Colonic mucosa (tissue), 4 donors: Measurements from ENCODE around the gene PIGS. TPM values are rescaled to one million over a fixed set of nuclear protein-coding genes. Genes with fewer than 3 reads are reported as not detected.
"Not testable (repeated sequence)": the region's sequence is repeated elsewhere in the genome, so short reads cannot be mapped to it uniquely, and the experiment has no call there.

ENCODE experiments used
- DNase-seq: peaks from one replicate; pipeline ENCODE4 v3.0.0-alpha.2; 2020
- H3K27ac ChIP-seq: fragments of 200-600 bp; one replicate; pipeline ENCODE4 v1.8.0; 2021
- H3K27me3 ChIP-seq: fragments of 200-600 bp; one replicate; pipeline ENCODE4 v1.8.0; 2021
- H3K36me3 ChIP-seq: fragments of 200-600 bp; one replicate; pipeline ENCODE4 v1.8.0; 2021
- H3K4me1 ChIP-seq: fragments of 200-600 bp; one replicate; pipeline ENCODE4 v1.8.0; 2021; ENCODE audit warnings: mild to moderate bottlenecking
- H3K4me3 ChIP-seq: fragments of 200-600 bp; one replicate; pipeline ENCODE4 v1.8.0; 2021
- H3K9ac ChIP-seq, 2 donors: one replicate each; pipeline ENCODE4 v1.7.0; 2013; ENCODE audit warnings: control low read depth in 2 of 2, low read depth in 2 of 2, low read length in 2 of 2
- H3K9me3 ChIP-seq: fragments of 200-600 bp; one replicate; pipeline ENCODE4 v1.8.0; 2021
- CTCF ChIP-seq: fragments of 200-600 bp; IDR thresholded peaks from one replicate; pipeline ENCODE4 v1.8.0; 2022; ENCODE audit warnings: antibody characterized with exemption, mild to moderate bottlenecking
- intact Hi-C: fragments of 100-400 bp; cut with DNase I; formaldehyde crosslinking; loops from one replicate; pipeline ENCODE4 v1.14.1; 2022
- total RNA-seq, 2 donors: library from RNA; stranded (reverse); fragmentation: NEBNext Ultra II Directional in 1 of 2; extraction: Animal tissue kit (Norgen Biotek cat#: 25700) in 1 of 2; gene quantifications; one replicate each; pipeline ENCODE4 v1.2.1, GENCODE V29; 2021
- donor health status: healthy.
- donor health status: DM: no; HTN: no; CAD: no.
- donor health status: DM: no; HTN: no; CAD: no.

PIGS gene
- total RNA-seq, 2 donors from 2014 or later, result 71.9 to 82.7 TPM

GRCh38 chr17:28578246-28579195 lies 7.2 kb upstream of the PIGS start:
- Histone ChIP-seq H3K9ac (no peak overlapping the region), H3K36me3 (no peaks in the 10 kb centered on the region), H3K4me3 (no peak overlapping the region), H3K4me1 (no peaks in the 10 kb centered on the region), H3K9me3 (no peaks in the 10 kb centered on the region), H3K27me3 (no peaks in the 10 kb centered on the region), H3K27ac (no peak overlapping the region)
- no peak for TF ChIP-seq CTCF
- DNase-seq, result no peak
- intact Hi-C loops, result no loop called here

DNA sequence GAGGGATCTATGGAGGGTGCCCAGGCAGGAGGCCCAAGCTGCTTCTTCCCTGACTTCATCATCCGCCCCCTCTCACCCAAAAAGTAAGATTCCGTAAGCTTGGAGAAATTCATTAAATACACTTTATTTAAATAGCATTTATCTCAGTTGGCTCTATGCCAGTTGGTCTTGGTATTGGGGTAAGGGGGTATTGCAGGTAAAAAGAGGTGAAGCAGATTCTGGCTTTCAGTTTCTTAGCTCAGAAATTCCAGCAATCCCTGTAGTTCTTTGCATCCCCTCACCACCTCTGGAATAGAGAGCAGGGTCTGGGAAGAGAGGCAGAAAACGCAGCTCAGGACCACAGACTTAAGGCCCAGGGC lies 6.1 kb upstream of the PIGS start:
- Histone ChIP-seq H3K9ac (no peak overlapping the region), H3K4me3 (no peak overlapping the region), H3K27ac (peak overlapping the region; percentile 10), H3K36me3 (no peaks in the 10 kb centered on the region), H3K4me1 (no peaks in the 10 kb centered on the region), H3K9me3 (no peaks in the 10 kb centered on the region), H3K27me3 (no peaks in the 10 kb centered on the region)
- TF ChIP-seq CTCF, result no peak
- intact Hi-C loops, result no loop called here
- no peak for DNase-seq

DNA sequence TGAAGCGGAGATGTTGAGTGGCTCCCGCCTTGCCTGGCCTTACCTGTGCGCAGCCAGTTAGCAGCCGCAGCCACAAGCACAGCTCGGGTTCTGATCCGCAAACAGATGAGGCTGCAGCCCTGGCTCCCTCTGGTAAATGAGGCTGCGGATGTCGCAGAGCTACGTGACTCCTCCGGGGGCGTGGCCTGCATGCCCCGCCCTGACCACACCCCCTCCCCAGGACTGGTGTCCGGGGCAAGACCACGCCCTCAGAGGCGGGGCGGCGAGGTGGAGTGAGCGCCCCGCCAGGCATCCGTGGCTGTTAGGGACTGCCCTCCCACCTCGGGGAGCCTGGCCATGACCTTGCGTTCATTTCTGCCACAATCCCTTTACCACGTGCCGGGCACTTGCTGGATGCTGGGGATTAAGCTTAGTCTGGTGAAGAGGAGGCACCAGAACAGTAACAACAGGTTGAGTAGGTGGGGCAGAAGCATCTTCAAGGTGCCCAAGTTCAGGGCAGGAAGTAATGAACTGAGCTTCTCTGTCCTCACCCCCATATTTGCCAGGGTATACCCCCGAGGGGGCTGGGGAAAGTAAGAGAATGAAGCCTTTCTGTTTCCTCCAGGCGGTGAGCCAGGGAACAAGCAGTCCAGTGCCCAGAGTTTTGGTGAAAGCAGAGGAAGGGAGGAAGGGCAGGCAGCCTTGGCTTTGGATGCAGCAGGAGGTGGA lies 5.6 kb upstream of the PIGS start, which contains the start of gene ALDOC:
TSS of gene ALDOC (minus strand) at position 138 of the 708 bp plus-strand sequence. CDS start 1,363 bp downstream, outside the sequence.
- Histone ChIP-seq H3K27me3 (no peaks in the 10 kb centered on the region), H3K36me3 (no peaks in the 10 kb centered on the region), H3K4me3 (peak within 1 kb of the TSS; percentile 28), H3K9ac (peak within 1 kb of the TSS; percentile 16 to 17), H3K27ac (peak within 1 kb of the TSS; percentile 10), H3K4me1 (no peaks in the 10 kb centered on the region), H3K9me3 (no peaks in the 10 kb centered on the region)
- TF ChIP-seq CTCF, result no peak
- DNase-seq, result peak; percentile 99
- intact Hi-C loops, result no loop called here

DNA sequence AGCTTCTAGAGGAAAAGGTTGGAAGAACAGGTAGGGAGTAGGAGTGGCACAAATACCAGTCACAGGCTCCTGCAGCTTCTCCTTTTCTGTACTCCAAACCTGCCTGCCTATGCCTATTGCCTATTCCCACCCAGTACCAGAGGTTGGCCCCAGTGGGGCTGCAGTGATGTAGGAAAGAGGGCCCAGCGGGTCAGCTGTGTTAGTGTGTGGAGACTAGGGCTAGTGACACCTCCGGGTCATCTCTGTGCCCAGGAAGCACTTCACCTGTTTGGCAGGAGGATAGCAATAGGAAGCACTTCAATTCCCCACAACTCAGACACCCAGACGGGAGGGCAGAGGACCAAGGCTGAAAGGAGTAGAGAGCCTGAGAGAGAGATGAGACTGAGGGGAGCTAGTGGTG lies 4.7 kb upstream of the PIGS start:
- H3K36me3 ChIP-seq, intact Hi-C loops, DNase-seq, H3K9ac ChIP-seq, H3K9me3 ChIP-seq, H3K4me1 ChIP-seq, H3K4me3 ChIP-seq, H3K27me3 ChIP-seq, H3K27ac ChIP-seq: not testable (repeated sequence)

- intact Hi-C loops, result no loop called here
- H3K4me3 ChIP-seq, result no peak overlapping the region
- no peak for DNase-seq
- no peak overlapping the region for H3K27ac ChIP-seq
- H3K9me3 ChIP-seq, result no peaks in the 10 kb centered on the region
- no peaks in the 10 kb centered on the region for H3K27me3 ChIP-seq
- no peak overlapping the region for H3K9ac ChIP-seq
- peaks cover 2% of the 10 kb centered on the region for H3K4me1 ChIP-seq
- H3K36me3 ChIP-seq, result no peaks in the 10 kb centered on the region
- TF ChIP-seq CTCF, result no peak
Measured at GRCh38 chr17:28575126-28575795, 3.9 kb upstream of the PIGS start.
